ENCODE measurements around the gene ARFGEF2. TPM values are rescaled to one million over a fixed set of nuclear protein-coding genes. Genes with fewer than 3 reads are reported as not detected.
"Not testable (repeated sequence)": the region's sequence is repeated elsewhere in the genome, so short reads cannot be mapped to it uniquely, and the experiment has no call there.

Gene ARFGEF2
- total RNA-seq, 4 donors from 2014 or later = 23.7 to 37.0 (median 28.1) TPM

GRCh38 chr20:49009899-49010631 is 88.6 kb downstream of the ARFGEF2 start:
- 92 to 97% methylated on average over 10 to 12 of the region's 12 CpGs for WGBS, 2 donors
- Histone ChIP-seq H3K4me1 (no peaks in the 10 kb centered on the region), H3K36me3 (peaks cover 0 to 100% (median 18%) of the 10 kb centered on the region in 3 donors), H3K27me3 (no peaks in the 10 kb centered on the region), H3K4me3 (no peak overlapping the region), H3K27ac (no peak overlapping the region), H3K9me3 (no peaks in the 10 kb centered on the region)
- TF ChIP-seq CTCF (IDR thresholded peaks at IDR 0.05) (no peak), POLR2A (IDR thresholded peaks at IDR 0.05) (no peak)
- intact Hi-C loops (cut with DNase I) = no loop called here
- no peak for DNase-seq

GRCh38 chr20:49024220-49024619 is 102.7 kb downstream of the ARFGEF2 start:
- H3K27ac ChIP-seq = no peak overlapping the region
- no peak for TF ChIP-seq CTCF (IDR thresholded peaks at IDR 0.05)
- TF ChIP-seq POLR2A (IDR thresholded peaks at IDR 0.05) = no peak
- WGBS, 2 donors = 80 to 96% methylated on average over 4 to 5 of the region's 5 CpGs
- H3K4me1 ChIP-seq = no peaks in the 10 kb centered on the region
- no peaks in the 10 kb centered on the region for H3K27me3 ChIP-seq
- peaks cover 15 to 99% (median 26%) of the 10 kb centered on the region in 3 donors for H3K36me3 ChIP-seq
- H3K4me3 ChIP-seq = no peak overlapping the region
- DNase-seq = no peak
- H3K9me3 ChIP-seq = no peaks in the 10 kb centered on the region
- intact Hi-C loops (cut with DNase I) = no loop called here

- H3K4me3 ChIP-seq; H3K27me3 ChIP-seq; H3K9me3 ChIP-seq; intact Hi-C loops (cut with DNase I); H3K4me1 ChIP-seq; DNase-seq; H3K27ac ChIP-seq: not testable (repeated sequence)
- 88 to 100% methylated on average over 2 of the region's 2 CpGs for WGBS, 2 donors
- H3K36me3 ChIP-seq = peaks cover 15 to 98% (median 33%) of the 10 kb centered on the region in 3 donors
Measured at GRCh38 chr20:49028177-49028576, 106.7 kb downstream of the ARFGEF2 start.

GRCh38 chr20:49028684-49029083 is 107.2 kb downstream of the ARFGEF2 start:
- intact Hi-C loops (cut with DNase I) = no loop called here
- H3K4me1 ChIP-seq = no peaks in the 10 kb centered on the region
- TF ChIP-seq POLR2A (IDR thresholded peaks at IDR 0.05) (no peak), CTCF (IDR thresholded peaks at IDR 0.05) (peak in 1 of 6 experiments; percentile 28)
- no peak overlapping the region for H3K4me3 ChIP-seq
- DNase-seq = no peak
- no peaks in the 10 kb centered on the region for H3K27me3 ChIP-seq
- H3K9me3 ChIP-seq = no peaks in the 10 kb centered on the region
- WGBS, 2 donors = 77 to 85% methylated on average over 2 of the region's 2 CpGs
- H3K27ac ChIP-seq = peak overlapping the region in 3 of 4 donors; percentile 23 to 29 (median 23)
- peaks cover 15 to 99% (median 36%) of the 10 kb centered on the region in 3 donors for H3K36me3 ChIP-seq

GRCh38 chr20:49029203-49029602 is 107.7 kb downstream of the ARFGEF2 start:
- intact Hi-C loops (cut with DNase I) = no loop called here
- Histone ChIP-seq H3K36me3 (peaks cover 15 to 99% (median 38%) of the 10 kb centered on the region in 3 donors), H3K9me3 (no peaks in the 10 kb centered on the region), H3K4me1 (no peaks in the 10 kb centered on the region), H3K27ac (peak overlapping the region in 3 of 4 donors; percentile 23 to 29 (median 23)), H3K4me3 (no peak overlapping the region), H3K27me3 (no peaks in the 10 kb centered on the region)
- TF ChIP-seq CTCF (IDR thresholded peaks at IDR 0.05) (no peak), POLR2A (IDR thresholded peaks at IDR 0.05) (no peak)
- WGBS, 2 donors = 69 to 93% methylated on average over 1 of the region's 1 CpG
- DNase-seq = no peak
